GM10266 (cell line): ENCODE data around the gene GCKR.
"Not testable (repeated sequence)": the region's sequence is repeated elsewhere in the genome, so short reads cannot be mapped to it uniquely, and the experiment has no call there.

Experiments
- DNase-seq: peaks from one replicate; pipeline ENCODE4 v3.0.0; 2012; ENCODE audit errors: extremely low spot score
- TF ChIP-seq, protein P1 (sequence below): IDR thresholded peaks from 2 replicates; pipeline ENCODE4 v1.5.1; 2012; ENCODE audit warnings: mild to moderate bottlenecking, low read depth; ENCODE audit not compliant: control insufficient read depth, insufficient read depth; ENCODE audit errors: missing control alignments

The GCKR gene

DNA sequence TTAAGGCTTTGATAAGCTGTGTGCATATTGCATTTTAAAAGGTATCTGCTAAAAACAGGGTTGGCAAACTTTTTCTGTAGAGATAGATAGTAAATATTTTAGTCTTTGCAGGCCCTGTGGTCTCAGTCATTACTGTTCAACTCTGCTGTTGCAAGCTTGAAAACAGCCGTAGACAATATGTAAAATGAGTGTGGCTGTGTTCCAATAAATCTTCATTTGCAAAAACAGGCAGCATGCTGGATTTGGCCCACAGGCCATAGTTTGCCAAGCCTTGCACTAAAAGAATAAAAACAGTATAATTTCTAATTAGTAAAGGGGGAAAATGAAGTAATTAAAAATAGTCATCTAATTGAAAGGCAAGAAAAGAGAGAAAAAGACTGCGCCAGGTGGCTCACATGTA lies 35.3 kb downstream of the GCKR start:
- TF ChIP-seq, protein P1, sequence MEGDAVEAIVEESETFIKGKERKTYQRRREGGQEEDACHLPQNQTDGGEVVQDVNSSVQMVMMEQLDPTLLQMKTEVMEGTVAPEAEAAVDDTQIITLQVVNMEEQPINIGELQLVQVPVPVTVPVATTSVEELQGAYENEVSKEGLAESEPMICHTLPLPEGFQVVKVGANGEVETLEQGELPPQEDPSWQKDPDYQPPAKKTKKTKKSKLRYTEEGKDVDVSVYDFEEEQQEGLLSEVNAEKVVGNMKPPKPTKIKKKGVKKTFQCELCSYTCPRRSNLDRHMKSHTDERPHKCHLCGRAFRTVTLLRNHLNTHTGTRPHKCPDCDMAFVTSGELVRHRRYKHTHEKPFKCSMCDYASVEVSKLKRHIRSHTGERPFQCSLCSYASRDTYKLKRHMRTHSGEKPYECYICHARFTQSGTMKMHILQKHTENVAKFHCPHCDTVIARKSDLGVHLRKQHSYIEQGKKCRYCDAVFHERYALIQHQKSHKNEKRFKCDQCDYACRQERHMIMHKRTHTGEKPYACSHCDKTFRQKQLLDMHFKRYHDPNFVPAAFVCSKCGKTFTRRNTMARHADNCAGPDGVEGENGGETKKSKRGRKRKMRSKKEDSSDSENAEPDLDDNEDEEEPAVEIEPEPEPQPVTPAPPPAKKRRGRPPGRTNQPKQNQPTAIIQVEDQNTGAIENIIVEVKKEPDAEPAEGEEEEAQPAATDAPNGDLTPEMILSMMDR, result no peak
- no peak for DNase-seq

DNA sequence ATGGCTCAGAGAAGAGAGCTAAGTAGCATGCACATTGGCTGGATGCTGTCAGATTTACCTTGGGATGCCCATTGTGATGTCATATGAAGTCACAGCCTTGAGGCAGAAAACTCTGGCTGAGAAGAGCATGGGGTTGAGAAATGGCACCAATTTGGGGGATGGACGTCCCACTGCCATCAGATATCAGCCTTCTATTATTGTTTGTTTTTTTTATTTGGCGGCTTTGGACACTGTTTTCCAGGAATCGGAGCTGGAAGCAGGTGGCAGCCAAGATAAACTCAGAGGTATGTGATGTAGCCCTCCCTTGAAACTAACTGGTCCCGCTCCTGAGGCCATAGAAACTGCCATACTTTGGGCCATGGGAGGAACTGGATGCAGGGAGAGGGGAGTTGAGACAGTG lies 40.6 kb downstream of the GCKR start:
- TF ChIP-seq, protein P1, result no peak
- no peak for DNase-seq

DNA sequence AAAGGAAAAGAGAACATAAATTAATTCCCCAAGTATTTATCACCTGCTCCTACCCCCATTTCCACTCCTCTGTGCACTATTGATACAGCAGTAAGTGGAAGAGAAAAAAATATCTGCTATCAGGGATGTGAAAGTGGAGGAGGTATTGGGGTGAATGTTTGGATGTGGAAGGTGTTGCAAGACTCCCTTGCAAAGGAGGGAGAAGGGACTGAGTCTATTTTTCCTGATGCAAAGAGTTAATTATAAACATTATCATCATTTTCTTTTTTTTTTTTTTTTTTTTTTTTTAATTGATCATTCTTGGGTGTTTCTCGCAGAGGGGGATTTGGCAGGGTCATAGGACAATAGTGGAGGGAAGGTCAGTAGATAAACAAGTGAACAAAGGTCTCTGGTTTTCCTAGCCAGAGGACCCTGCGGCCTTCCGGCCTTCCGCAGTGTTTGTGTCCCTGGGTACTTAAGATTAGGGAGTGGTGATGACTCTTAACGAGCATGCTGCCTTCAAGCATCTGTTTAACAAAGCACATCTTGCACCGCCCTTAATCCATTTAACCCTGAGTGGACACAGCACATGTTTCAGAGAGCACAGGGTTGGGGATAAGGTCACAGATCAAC lies 42.3 kb downstream of the GCKR start:
- not testable (repeated sequence) for DNase-seq

DNA sequence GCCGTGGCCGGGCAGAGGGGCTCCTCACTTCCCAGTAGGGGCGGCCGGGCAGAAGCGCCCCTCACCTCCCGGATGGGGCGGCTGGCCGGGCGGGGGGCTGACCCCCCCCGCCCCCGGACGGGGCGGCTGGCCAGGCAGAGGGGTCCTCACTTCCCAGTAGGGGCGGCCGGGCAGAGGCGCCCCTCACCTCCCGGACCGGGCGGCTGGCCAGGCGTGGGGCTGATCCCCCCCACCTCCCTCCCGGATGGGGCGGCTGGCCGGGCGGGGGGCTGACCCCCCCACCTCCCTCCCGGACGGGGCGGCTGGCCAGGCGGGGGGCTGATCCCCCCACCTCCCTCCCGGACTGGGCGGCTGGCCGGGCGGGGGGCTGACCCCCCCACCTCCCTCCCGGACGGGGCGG lies 43.0 kb downstream of the GCKR start:
- not testable (repeated sequence) for DNase-seq

DNA sequence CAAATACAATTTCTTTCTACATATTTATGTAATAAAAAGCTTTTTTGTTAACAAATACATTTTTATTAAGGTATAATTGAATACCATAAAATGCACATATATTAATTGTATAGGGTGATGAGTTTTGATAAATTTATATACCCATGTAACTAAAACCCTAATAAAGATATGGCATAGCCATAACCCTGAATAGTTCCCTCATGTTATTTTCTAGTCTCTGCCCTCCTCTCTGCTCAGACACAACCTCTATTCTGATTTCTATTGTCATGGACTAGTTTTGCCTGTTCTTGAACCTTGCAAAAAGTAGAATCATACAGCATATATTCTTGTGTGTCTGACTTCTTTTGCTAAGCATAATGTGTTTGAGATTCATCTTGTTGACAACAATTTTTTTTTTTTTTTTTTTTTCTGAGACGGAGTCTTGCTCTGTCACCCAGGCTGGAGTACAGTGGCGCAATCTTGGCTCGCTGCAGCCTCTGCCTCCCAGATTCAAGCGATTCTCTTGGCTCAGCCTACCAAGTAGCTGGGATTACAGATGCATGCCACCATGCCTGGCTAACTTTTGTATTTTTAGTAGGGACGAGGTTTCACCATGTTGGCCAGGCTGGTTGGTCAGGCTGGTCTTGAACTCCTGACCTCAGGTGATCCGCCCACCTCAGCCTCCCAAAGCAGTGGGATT lies 47.6 kb downstream of the GCKR start:
- DNase-seq, result no peak
- TF ChIP-seq, protein P1, result no peak

DNA sequence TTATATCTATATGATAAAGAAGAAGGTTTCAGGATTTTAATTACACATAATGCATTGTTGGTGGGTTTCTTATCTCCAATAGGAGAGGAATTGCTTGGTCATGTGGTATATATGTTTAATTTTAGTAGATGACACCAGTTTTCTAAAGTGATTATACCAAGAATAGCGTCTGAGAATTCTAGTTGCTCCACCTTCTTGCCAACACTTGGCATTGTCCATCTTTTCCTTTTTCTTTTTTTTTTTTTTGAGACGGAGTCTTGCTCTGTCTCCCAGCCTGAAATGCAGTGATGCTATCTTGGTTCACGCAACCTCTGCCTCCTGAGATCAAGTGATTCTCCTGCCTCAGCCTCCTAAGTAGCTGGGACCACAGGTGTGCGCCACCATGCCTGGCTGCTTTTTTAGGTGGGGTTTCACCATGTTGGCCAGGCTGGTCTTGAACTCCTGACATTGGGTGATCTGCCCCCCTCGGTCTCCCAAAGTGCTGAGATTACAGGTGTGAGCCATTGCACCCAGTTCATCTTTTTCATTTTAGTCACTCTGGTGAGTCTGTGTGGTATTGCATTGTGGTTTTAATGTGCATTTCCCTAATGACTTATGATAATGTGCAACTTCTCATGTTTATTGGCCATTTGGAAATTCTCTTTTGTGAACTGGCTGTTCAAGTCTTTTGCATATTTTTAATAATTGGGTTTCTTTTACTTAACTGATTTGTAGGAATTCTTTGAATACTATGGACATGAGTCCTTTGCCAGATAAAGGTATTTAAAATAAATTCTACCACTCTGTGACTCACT lies 48.9 kb downstream of the GCKR start:
- TF ChIP-seq, protein P1, result no peak

DNA sequence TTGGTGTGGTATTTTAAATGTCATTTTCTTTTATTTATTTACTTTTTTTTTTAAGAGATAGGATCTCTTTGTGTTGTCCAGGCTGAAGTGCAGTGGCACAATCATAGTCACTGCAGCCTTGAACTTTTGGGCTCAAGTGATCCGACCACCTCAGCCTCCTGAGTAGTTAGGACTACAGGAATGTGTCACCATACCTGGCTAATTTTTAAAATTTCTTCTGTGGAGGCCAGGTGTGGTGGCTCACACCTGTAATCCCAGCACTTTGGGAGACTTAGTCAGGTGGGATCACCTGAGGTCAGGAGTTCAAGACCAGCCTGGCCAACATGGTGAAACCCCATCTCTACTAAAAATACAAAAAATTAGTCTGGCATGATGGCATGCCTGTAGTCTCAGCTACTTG lies 52.7 kb downstream of the GCKR start:
- TF ChIP-seq, protein P1, result no peak
- no peak for DNase-seq

More for the DNA sequence above, 48.9 kb downstream of the GCKR start:
- DNase-seq, result no peak

DNA sequence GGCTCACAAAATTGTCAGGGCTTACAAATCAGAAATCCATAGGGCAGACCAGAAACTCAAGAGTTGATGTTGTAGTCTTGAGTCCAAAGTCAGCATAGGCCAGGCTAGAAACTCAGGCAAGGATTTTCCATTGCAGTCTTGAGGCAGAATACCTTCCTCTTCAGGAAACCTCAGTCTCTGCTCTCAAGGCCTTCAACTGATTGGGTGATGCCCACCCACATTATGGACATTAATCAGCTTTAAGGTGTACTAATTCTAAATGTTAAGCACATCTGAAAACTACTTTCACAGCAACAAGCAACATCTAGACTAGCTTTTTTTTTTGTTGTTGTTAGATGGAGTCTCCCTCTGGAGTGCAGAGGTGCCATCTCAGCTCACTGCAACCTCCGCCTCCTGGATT lies 54.9 kb downstream of the GCKR start:
- TF ChIP-seq, protein P1, result no peak
- DNase-seq, result no peak
